K562 (cell line): ENCODE measurements around the gene MINAR1. TPM values are rescaled to one million over a fixed set of nuclear protein-coding genes. Genes with fewer than 3 reads are reported as not detected.

ENCODE experiments used
- ATAC-seq: fragments of 200-7000 bp; cut with Tn5 transposase; 3 replicates; pipeline ENCODE4 v1.9.1; 2020; ENCODE audit warnings: moderate library complexity
- BruUV-seq: library from RNA; stranded (reverse); fragments of 400-500 nt; replicated peaks from 2 replicates; lab custom pipeline; 2021; lab: Mats Ljungman, UMichigan
- CTCF ChIA-PET: fragments of 300-600 bp; formaldehyde crosslinking; extraction: SDS; loops from one replicate; lab custom pipeline; 2021; ENCODE audit warnings: low intra/inter-chr PET ratio; lab: Yijun Ruan, JAX
- POLR2A ChIA-PET: fragments of 300-600, 350-650 bp; sonication (Branson Sonifier 250); formaldehyde crosslinking; extraction: SDS; loops from one replicate; lab custom pipeline; 2021; ENCODE audit warnings: antibody characterized with exemption, inconsistent platforms; lab: Yijun Ruan, JAX
- DNase-seq, 4 experiments: peaks; one replicate each; pipeline versions ENCODE4 v3.0.0 to v3.0.0-alpha.2; 2011 to 2018; ENCODE audit warnings: low spot score in 3 of 4, mixed read lengths in 3 of 4; ENCODE audit errors: extremely low read depth in 1 of 4
- FAIRE-seq: peaks from 2 replicates; lab custom pipeline; 2011; peaks lifted over from hg19 to GRCh38; lab: Jason Lieb, UNC
- H2AFZ ChIP-seq: 2 replicates; pipeline ENCODE4 v1.6.0; 2011; ENCODE audit warnings: low read depth, low read length, control low read depth, inconsistent platforms
- H3K27ac ChIP-seq: fragments of 200-600 bp; 3 replicates; pipeline ENCODE4 v1.8.0; 2011; ENCODE audit warnings: low read depth, mild to moderate bottlenecking, control low read depth, inconsistent platforms, low read length, moderate library complexity, mixed read lengths; ENCODE audit errors: extremely low read depth
- H3K27me3 ChIP-seq, 2 experiments: fragments of 300-600 bp in 1 of 2; 2 replicates in 1 of 2; 3 replicates in 1 of 2; pipeline versions ENCODE4 v1.6.0 to v1.8.0; 2011; ENCODE audit warnings: inconsistent platforms in 2 of 2, low read length in 2 of 2, mild to moderate bottlenecking in 1 of 2, mixed read lengths in 1 of 2, moderate library complexity in 1 of 2; ENCODE audit not compliant: control insufficient read depth in 2 of 2, insufficient read depth in 2 of 2
- H3K36me3 ChIP-seq: fragments of 300-600 bp; 3 replicates; pipeline ENCODE4 v1.8.0; 2011; ENCODE audit warnings: mild to moderate bottlenecking, low read length, inconsistent platforms; ENCODE audit not compliant: control insufficient read depth, insufficient read depth
- H3K4me1 ChIP-seq, 2 experiments: fragments of 200-600 bp in 1 of 2; replicated peaks in 1 of 2; 2 replicates in 1 of 2; 3 replicates in 1 of 2; pipeline versions ENCODE4 v1.5.1 to v1.8.0; 2011; ENCODE audit warnings: inconsistent platforms in 2 of 2, low read length in 2 of 2, mild to moderate bottlenecking in 1 of 2, mixed read lengths in 1 of 2, moderate library complexity in 1 of 2; ENCODE audit not compliant: control insufficient read depth in 2 of 2, insufficient read depth in 2 of 2
- H3K4me2 ChIP-seq: 2 replicates; pipeline ENCODE4 v1.6.1; 2011; ENCODE audit warnings: low read length, control low read depth, inconsistent platforms, mixed read lengths; ENCODE audit not compliant: insufficient read depth
- H3K4me3 ChIP-seq: fragments of 200-600 bp; sonication (generic), shearing (Covaris generic); 2 replicates; pipeline ENCODE4 v1.5.1; 2016; ENCODE audit warnings: control low read depth, inconsistent platforms
- H3K79me2 ChIP-seq: fragments of 200-600 bp; 3 replicates; pipeline ENCODE4 v1.8.0; 2011; ENCODE audit warnings: low read length, inconsistent platforms; ENCODE audit not compliant: control insufficient read depth, insufficient read depth
- H3K9ac ChIP-seq, 2 experiments: 2 replicates each; pipeline versions ENCODE4 v1.6.0 to v1.6.1; 2011; ENCODE audit warnings: low read depth in 2 of 2, low read length in 2 of 2, control low read depth in 1 of 2, inconsistent platforms in 1 of 2, mild to moderate bottlenecking in 1 of 2, mixed read lengths in 1 of 2; ENCODE audit not compliant: insufficient read depth in 1 of 2
- H3K9me1 ChIP-seq: one replicate; pipeline ENCODE4 v1.6.0; 2011; ENCODE audit warnings: inconsistent platforms, mild to moderate bottlenecking, low read length, moderate library complexity; ENCODE audit not compliant: control insufficient read depth, insufficient read depth
- H3K9me3 ChIP-seq: replicated peaks from 2 replicates; pipeline ENCODE4 v1.5.1; 2011; ENCODE audit warnings: low read depth, low read length, inconsistent platforms; ENCODE audit not compliant: control insufficient read depth, insufficient read depth
- H4K20me1 ChIP-seq: replicated peaks from 2 replicates; pipeline ENCODE4 v1.6.1; 2011; ENCODE audit warnings: low read length, inconsistent platforms, mixed read lengths; ENCODE audit not compliant: control insufficient read depth, insufficient read depth
- BMI1 ChIP-seq: fragments of 150-350 bp; IDR thresholded peaks from 2 replicates; pipeline ENCODE4 v1.6.1; 2014; ENCODE audit warnings: low read length
- DACH1 ChIP-seq: fragments of 450-650 bp; IDR thresholded peaks from 2 replicates; pipeline ENCODE4 v1.6.1; 2018; ENCODE audit not compliant: partially characterized antibody
- KAT2B ChIP-seq: IDR thresholded peaks from one replicate; pipeline ENCODE4 v1.6.1; 2012; ENCODE audit warnings: low read depth, mild to moderate bottlenecking, control low read depth, inconsistent platforms, low read length, moderate library complexity
- MAFF ChIP-seq: IDR thresholded peaks from 2 replicates; pipeline ENCODE4 v1.6.1; 2012; ENCODE audit warnings: low read length, improper control_type of control experiment
- PHB ChIP-seq: fragments of 250-450 bp; sonication (Bioruptor Pico); IDR thresholded peaks from 2 replicates; pipeline ENCODE4 v1.5.0; 2021
- SNAPC5 ChIP-seq: fragments of 250-450 bp; sonication (Bioruptor Pico); IDR thresholded peaks from 2 replicates; pipeline ENCODE4 v1.8.0; 2021; ENCODE audit warnings: moderate library complexity, mild to moderate bottlenecking, inconsistent platforms
- ZNF764 ChIP-seq: fragments of 250-450 bp; sonication (Bioruptor Pico); IDR thresholded peaks from 2 replicates; pipeline ENCODE4 v1.4.0; 2020; ENCODE audit warnings: low read depth, mild to moderate bottlenecking, moderate library complexity
- ZNF780A ChIP-seq: fragments of 250-450 bp; sonication (Bioruptor Pico); IDR thresholded peaks from 2 replicates; pipeline ENCODE4 v1.5.0; 2021; ENCODE audit warnings: mild to moderate bottlenecking
- WGBS: fragments of 100-300 bp; shearing (Covaris generic); methylation state at CpG from one replicate; pipeline ENCODE4 v1.1.6; 2016; ENCODE audit warnings: low coverage, mixed read lengths; ENCODE audit not compliant: insufficient coverage; ENCODE audit errors: missing lambda C conversion rate; 5-methylcytosine and 5-hydroxymethylcytosine counted together
- in situ Hi-C: fragments of 300-500 bp; cut with MboI; formaldehyde crosslinking; loops from 4 replicates; pipeline ENCODE4 v1.15.0; 2018; ENCODE audit warnings: inconsistent platforms, mixed read lengths
- intact Hi-C: fragments of 100-400 bp; cut with micrococcal nuclease; formaldehyde crosslinking; loops from 2 replicates; pipeline ENCODE4 v1.14.2; 2022
- polyA plus RNA-seq, 8 experiments: library from polyadenylated mRNA; depleted of rRNA in 4 of 8; stranded (reverse) in 5 of 8; unstranded in 3 of 8; fragments of >200 nt; fragmentation: Nextera tagmentation in 2 of 8; fragmentation: Illumina TruSeq in 1 of 8; extraction: Ambion mirVana in 2 of 8; extraction: Trizol in 1 of 8; gene quantifications; 2 replicates each; pipeline versions ENCODE4 v1.2.1 to v1.2.3, GENCODE V29; 2011 to 2014; ENCODE audit warnings: inconsistent platforms in 1 of 8, missing spikeins in 1 of 8
- total RNA-seq, 7 experiments: library from RNA; depleted of rRNA in 6 of 7; stranded (reverse); fragments of >200 nt in 6 of 7; fragmentation: Illumina TruSeq in 2 of 7; extraction: Trizol in 2 of 7; gene quantifications; 2 replicates each; pipeline versions ENCODE4 v1.2.1 to v1.2.3, GENCODE V29; 2011 to 2021; ENCODE audit warnings: low replicate concordance in 1 of 7
- TF ChIP-seq, protein P1 (sequence below): fragments of 450-650 bp; IDR thresholded peaks from 2 replicates; pipeline ENCODE4 v1.6.1; 2016
- TF ChIP-seq, protein P2 (sequence below): fragments of 450-650 bp; conservative IDR thresholded peaks from 2 replicates; pipeline ENCODE4 v1.6.1; 2016; ENCODE audit warnings: missing genetic modification characterization, low read depth, mild to moderate bottlenecking, control low read depth, missing compliant biosample characterization

Gene MINAR1
- total and polyA plus RNA-seq, 9 of the 15 experiments (the other 6 are each of a cell fraction or from before 2014, with no cell fraction given) = 0.21 to 1.2 (median 0.52) TPM

DNA sequence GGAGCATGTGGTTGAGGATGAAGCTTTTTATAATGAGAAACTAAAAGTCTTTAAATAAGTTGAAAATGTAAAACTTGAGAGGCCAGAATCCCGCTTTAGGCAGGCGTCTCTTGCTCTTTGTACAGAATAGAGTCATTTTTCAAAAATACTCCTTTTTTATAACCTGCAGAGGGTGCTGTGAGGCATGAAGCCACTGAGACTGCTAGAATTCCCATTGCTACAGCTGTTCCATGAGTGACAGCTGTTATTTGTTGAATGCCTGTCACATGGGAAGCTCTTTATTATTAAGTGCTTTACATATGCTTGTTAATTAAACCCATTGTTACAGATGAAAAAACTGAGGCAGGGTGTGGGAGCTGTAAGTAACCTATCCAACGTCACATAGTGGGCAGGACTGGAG, 18.5 kb downstream of the MINAR1 start (continued):
- TF ChIP-seq MAFF = no peak
- TF ChIP-seq, protein P1, sequence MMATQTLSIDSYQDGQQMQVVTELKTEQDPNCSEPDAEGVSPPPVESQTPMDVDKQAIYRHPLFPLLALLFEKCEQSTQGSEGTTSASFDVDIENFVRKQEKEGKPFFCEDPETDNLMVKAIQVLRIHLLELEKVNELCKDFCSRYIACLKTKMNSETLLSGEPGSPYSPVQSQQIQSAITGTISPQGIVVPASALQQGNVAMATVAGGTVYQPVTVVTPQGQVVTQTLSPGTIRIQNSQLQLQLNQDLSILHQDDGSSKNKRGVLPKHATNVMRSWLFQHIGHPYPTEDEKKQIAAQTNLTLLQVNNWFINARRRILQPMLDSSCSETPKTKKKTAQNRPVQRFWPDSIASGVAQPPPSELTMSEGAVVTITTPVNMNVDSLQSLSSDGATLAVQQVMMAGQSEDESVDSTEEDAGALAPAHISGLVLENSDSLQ = peak; percentile 72
- peak; percentile 45 for TF ChIP-seq DACH1
- no peak for TF ChIP-seq KAT2B
- TF ChIP-seq, all 486 proteins: peak for 6

- in situ Hi-C loops = no loop called here
- DNase-seq = no peak
- TF ChIP-seq PHB = no peak
- no peak for TF ChIP-seq ZNF780A (CRISPR knock-in tag)
- no peak for TF ChIP-seq SNAPC5 (CRISPR knock-in tag)
- no peak for TF ChIP-seq BMI1
- TF ChIP-seq ZNF764 (CRISPR knock-in tag) = no peak
- TF ChIP-seq, protein P2, sequence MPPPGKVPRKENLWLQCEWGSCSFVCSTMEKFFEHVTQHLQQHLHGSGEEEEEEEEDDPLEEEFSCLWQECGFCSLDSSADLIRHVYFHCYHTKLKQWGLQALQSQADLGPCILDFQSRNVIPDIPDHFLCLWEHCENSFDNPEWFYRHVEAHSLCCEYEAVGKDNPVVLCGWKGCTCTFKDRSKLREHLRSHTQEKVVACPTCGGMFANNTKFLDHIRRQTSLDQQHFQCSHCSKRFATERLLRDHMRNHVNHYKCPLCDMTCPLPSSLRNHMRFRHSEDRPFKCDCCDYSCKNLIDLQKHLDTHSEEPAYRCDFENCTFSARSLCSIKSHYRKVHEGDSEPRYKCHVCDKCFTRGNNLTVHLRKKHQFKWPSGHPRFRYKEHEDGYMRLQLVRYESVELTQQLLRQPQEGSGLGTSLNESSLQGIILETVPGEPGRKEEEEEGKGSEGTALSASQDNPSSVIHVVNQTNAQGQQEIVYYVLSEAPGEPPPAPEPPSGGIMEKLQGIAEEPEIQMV (tag) = no peak
Measured at GRCh38 chr15:79451361-79451999, 19.3 kb downstream of the MINAR1 start.

More at GRCh38 chr15:79451361-79451999, 19.3 kb downstream of the MINAR1 start:
- no peak for ATAC-seq
- H3K79me2 ChIP-seq = no peaks in the 10 kb centered on the region
- no peaks in the 10 kb centered on the region for H3K9me3 ChIP-seq
- H3K9ac ChIP-seq = no peak overlapping the region
- H3K4me2 ChIP-seq = no peak overlapping the region
- peaks cover 9 to 26% of the 10 kb centered on the region in 2 experiments; a peak in 4 of 5 replicates for H3K27me3 ChIP-seq
- CTCF ChIA-PET = interaction anchor here (1.4 kb wide), 1 partner anchor 144 kb away, joined by 5 read pairs; no protein-coding TSS in a partner anchor
- no TSS peak for BruUV-seq
- H3K4me3 ChIP-seq = no peak overlapping the region
- no peak for FAIRE-seq
- H3K9me1 ChIP-seq = no peaks in the 10 kb centered on the region
- no peak overlapping the region for H2AFZ ChIP-seq
- intact Hi-C loops = no loop called here
- H3K36me3 ChIP-seq = no peaks in the 10 kb centered on the region
- 5% methylated on average over 15 of the region's 17 CpGs for WGBS
- no peaks in the 10 kb centered on the region for H4K20me1 ChIP-seq
- no peaks in the 10 kb centered on the region for H3K4me1 ChIP-seq
- POLR2A ChIA-PET = no interaction called here
- no peak overlapping the region for H3K27ac ChIP-seq
